OCI-LY1 (cell line): ENCODE data around the gene VIPR2.
"Not testable (repeated sequence)": the region's sequence is repeated elsewhere in the genome, so short reads cannot be mapped to it uniquely, and the experiment has no call there.

Source experiments
- H2AFZ ChIP-seq: fragments of 200-600 bp; sonication (generic), shearing (Covaris generic); 2 replicates; pipeline ENCODE4 v1.6.0; 2014; ENCODE audit warnings: antibody characterized with exemption, mild to moderate bottlenecking, low read length
- H3F3A ChIP-seq: fragments of 200-600 bp; sonication (generic), shearing (Covaris generic); 2 replicates; pipeline ENCODE4 v1.6.0; 2014; ENCODE audit warnings: mild to moderate bottlenecking, antibody characterized with exemption, low read length, moderate library complexity; ENCODE audit not compliant: insufficient read depth
- H3K27ac ChIP-seq: fragments of 200-600 bp; sonication (generic); 2 replicates; pipeline ENCODE4 v1.5.1; 2014; ENCODE audit warnings: low read length, mixed run types, mild to moderate bottlenecking, low read depth; ENCODE audit not compliant: poor library complexity, severe bottlenecking
- H3K27me3 ChIP-seq: fragments of 200-600 bp; sonication (generic); 2 replicates; pipeline ENCODE4 v1.6.0; 2014; ENCODE audit warnings: antibody characterized with exemption, mild to moderate bottlenecking, low read length, moderate library complexity; ENCODE audit not compliant: insufficient read depth
- H3K36me3 ChIP-seq: fragments of 200-600 bp; sonication (generic); 2 replicates; pipeline ENCODE4 v1.6.1; 2014; ENCODE audit warnings: mild to moderate bottlenecking, antibody characterized with exemption, low read length, moderate library complexity, mixed read lengths; ENCODE audit not compliant: insufficient read depth
- H3K4me1 ChIP-seq: fragments of 200-600 bp; sonication (generic); 2 replicates; pipeline ENCODE4 v1.5.1; 2014; ENCODE audit warnings: mild to moderate bottlenecking, low read length, moderate library complexity; ENCODE audit not compliant: insufficient read depth, severe bottlenecking
- H3K4me2 ChIP-seq: fragments of 200-600 bp; sonication (generic), shearing (Covaris generic); 2 replicates; pipeline ENCODE4 v1.6.1; 2014; ENCODE audit warnings: low read length
- H3K4me3 ChIP-seq: fragments of 200-600 bp; sonication (generic); 2 replicates; pipeline ENCODE4 v1.5.1; 2014; ENCODE audit warnings: low read length, low read depth, mild to moderate bottlenecking, mixed read lengths; ENCODE audit not compliant: poor library complexity, severe bottlenecking
- H3K79me2 ChIP-seq: fragments of 200-600 bp; shearing (Covaris generic); 2 replicates; pipeline ENCODE4 v1.6.1; 2016; ENCODE audit warnings: mixed run types, low read length, mixed read lengths; ENCODE audit not compliant: insufficient read depth
- H3K9ac ChIP-seq: fragments of 200-600 bp; sonication (generic), shearing (Covaris generic); 2 replicates; pipeline ENCODE4 v1.6.1; 2014; ENCODE audit warnings: mild to moderate bottlenecking, low read length, mixed read lengths
- H3K9me2 ChIP-seq: fragments of 200-600 bp; sonication (generic), shearing (Covaris generic); 2 replicates; pipeline ENCODE4 v1.6.1; 2014; ENCODE audit warnings: low read depth, mild to moderate bottlenecking, low read length, mixed read lengths
- H3K9me3 ChIP-seq: fragments of 200-600 bp; shearing (Covaris generic); 2 replicates; pipeline ENCODE4 v1.6.1; 2014; ENCODE audit warnings: low read length, mixed read lengths
- H4K20me1 ChIP-seq: fragments of 200-600 bp; sonication (generic), shearing (Covaris generic); 2 replicates; pipeline ENCODE4 v1.6.0; 2016; ENCODE audit warnings: mild to moderate bottlenecking, low read length; ENCODE audit not compliant: insufficient read depth
- EZH2 ChIP-seq: fragments of 200-600 bp; sonication (generic), shearing (Covaris generic); IDR thresholded peaks from 2 replicates; pipeline ENCODE4 v1.8.0; 2017; ENCODE audit warnings: borderline replicate concordance, mixed run types, mild to moderate bottlenecking, antibody characterized with exemption, low read length, moderate library complexity, mixed read lengths
- TF ChIP-seq, protein P1 (sequence below): fragments of 200-600 bp; sonication (generic), shearing (Covaris generic); IDR thresholded peaks from 2 replicates; pipeline ENCODE4 v1.5.1; 2017; ENCODE audit warnings: mild to moderate bottlenecking, antibody characterized with exemption, low read length, moderate library complexity, mixed read lengths

The VIPR2 gene

DNA sequence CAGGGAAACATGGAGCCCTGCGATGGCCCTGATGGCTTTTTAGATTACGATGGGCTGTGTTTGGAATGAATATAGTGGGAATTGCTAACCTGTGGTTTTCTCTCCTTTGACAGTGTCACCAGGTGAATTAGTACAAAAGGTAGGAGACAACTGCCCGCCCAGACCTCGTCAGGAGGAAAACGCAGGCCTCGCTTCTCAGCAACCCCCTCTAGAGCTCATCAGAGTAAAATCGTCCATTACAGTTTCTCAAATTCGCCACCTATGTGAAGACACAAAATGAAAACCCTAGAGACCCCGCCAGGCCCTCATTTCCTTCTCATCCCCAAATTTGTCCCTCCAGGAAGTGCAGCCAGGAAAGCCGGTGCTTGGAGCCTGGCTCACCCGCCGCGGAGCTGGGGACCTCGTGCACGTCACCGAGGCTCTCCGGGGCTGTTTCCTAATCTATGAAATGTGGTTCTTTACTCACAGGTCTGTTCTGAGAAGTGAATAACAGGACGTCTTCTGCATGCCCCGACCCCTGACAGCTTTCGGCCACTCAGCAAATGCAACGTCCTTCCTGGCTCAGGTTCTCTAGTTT, 143.7 kb downstream of the VIPR2 start:
- Histone ChIP-seq H3K9me2 (no peaks in the 10 kb centered on the region), H3K27ac (no peak overlapping the region), H3K27me3 (no peaks in the 10 kb centered on the region), H3K4me2 (no peak overlapping the region), H3K4me3 (no peak overlapping the region), H2AFZ (no peak overlapping the region), H3K36me3 (no peaks in the 10 kb centered on the region), H3K9ac (no peak overlapping the region), H3F3A (no peaks in the 10 kb centered on the region), H3K4me1 (no peaks in the 10 kb centered on the region), H4K20me1 (no peaks in the 10 kb centered on the region), H3K9me3 (no peaks in the 10 kb centered on the region), H3K79me2 (no peaks in the 10 kb centered on the region)
- TF ChIP-seq EZH2: no peak
- TF ChIP-seq, protein P1, sequence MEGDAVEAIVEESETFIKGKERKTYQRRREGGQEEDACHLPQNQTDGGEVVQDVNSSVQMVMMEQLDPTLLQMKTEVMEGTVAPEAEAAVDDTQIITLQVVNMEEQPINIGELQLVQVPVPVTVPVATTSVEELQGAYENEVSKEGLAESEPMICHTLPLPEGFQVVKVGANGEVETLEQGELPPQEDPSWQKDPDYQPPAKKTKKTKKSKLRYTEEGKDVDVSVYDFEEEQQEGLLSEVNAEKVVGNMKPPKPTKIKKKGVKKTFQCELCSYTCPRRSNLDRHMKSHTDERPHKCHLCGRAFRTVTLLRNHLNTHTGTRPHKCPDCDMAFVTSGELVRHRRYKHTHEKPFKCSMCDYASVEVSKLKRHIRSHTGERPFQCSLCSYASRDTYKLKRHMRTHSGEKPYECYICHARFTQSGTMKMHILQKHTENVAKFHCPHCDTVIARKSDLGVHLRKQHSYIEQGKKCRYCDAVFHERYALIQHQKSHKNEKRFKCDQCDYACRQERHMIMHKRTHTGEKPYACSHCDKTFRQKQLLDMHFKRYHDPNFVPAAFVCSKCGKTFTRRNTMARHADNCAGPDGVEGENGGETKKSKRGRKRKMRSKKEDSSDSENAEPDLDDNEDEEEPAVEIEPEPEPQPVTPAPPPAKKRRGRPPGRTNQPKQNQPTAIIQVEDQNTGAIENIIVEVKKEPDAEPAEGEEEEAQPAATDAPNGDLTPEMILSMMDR: peak; percentile 28; the same call in 1 of the 2 replicates

DNA sequence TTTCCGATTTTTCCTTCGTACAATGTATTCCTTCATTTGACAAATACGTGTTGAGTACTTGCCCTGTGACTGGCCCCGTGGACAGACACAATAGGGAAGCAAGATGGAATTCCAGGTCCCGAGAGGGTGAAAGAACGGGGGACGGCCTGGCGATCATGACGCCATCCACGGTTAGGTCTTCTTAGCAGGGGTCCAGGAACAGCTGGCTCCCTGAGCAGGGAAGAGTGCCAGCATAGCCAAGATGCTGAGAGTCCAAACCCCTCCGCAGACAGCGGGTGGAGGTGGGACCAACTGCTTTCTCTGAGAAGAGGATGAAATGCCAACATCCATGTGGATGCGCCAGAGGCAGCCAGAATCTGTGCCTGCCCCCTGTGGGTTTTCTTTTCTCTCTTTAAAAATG, 144.6 kb downstream of the VIPR2 start:
- H3K9me3 ChIP-seq: no peaks in the 10 kb centered on the region
- H3K9me2 ChIP-seq: no peaks in the 10 kb centered on the region
- H3K27me3 ChIP-seq: no peaks in the 10 kb centered on the region
- H3K4me2 ChIP-seq: no peak overlapping the region
- no peak overlapping the region for H3K4me3 ChIP-seq
- no peaks in the 10 kb centered on the region for H3K36me3 ChIP-seq
- H3F3A ChIP-seq: no peaks in the 10 kb centered on the region
- H2AFZ ChIP-seq: no peak overlapping the region
- H4K20me1 ChIP-seq: no peaks in the 10 kb centered on the region
- no peak overlapping the region for H3K27ac ChIP-seq
- no peaks in the 10 kb centered on the region for H3K4me1 ChIP-seq
- H3K9ac ChIP-seq: no peak overlapping the region
- H3K79me2 ChIP-seq: no peaks in the 10 kb centered on the region
- TF ChIP-seq, protein P1: no peak
- TF ChIP-seq EZH2: no peak

DNA sequence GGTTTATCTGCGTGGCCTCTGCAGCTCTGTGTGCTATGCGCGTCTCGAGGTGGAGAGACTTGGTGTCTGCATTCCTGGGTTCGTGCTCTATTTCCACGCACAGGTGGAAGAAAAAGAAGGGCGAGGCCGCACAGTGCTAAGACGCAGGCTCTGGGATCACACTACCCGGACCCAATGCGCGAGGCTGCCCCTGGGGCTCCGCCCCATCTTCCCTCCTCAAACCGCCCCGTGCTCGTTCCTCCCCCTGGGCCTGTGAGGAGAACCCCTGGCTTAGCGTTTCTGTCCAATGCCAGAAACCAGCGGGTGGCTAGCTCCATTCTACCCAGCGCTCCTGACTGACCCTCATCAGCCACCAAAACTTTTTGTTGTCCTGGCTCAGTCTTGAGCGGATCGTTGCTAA, 145.2 kb downstream of the VIPR2 start:
- Histone ChIP-seq H3K4me3 (no peak overlapping the region), H3K79me2 (no peaks in the 10 kb centered on the region), H3K36me3 (no peaks in the 10 kb centered on the region), H3K27me3 (no peaks in the 10 kb centered on the region), H3K9me3 (no peaks in the 10 kb centered on the region), H3K4me2 (no peak overlapping the region), H3K27ac (no peak overlapping the region), H2AFZ (no peak overlapping the region), H4K20me1 (no peaks in the 10 kb centered on the region), H3K9ac (no peak overlapping the region), H3K4me1 (no peaks in the 10 kb centered on the region), H3K9me2 (no peaks in the 10 kb centered on the region), H3F3A (no peaks in the 10 kb centered on the region)
- no peak for TF ChIP-seq EZH2
- TF ChIP-seq, protein P1: no peak

DNA sequence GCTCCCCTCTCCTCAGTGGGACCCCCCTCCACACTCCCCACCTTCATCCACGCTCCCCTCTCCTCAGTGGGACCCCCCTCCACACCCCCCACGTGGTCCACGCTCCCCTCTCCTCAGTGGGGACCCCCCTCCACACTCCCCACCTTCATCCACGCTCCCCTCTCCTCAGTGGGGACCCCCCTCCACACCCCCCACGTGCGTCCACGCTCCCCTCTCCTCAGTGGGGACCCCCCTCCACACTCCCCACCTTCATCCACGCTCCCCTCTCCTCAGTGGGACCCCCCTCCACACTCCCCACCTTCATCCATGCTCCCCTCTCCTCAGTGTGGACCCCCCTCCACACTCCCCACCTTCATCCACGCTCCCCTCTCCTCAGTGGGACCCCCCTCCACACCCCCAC, 146.4 kb downstream of the VIPR2 start:
- not testable (repeated sequence) for H3K9me2 ChIP-seq, H3K4me3 ChIP-seq, H3K4me1 ChIP-seq, H3K79me2 ChIP-seq, H2AFZ ChIP-seq, H3K9ac ChIP-seq, H4K20me1 ChIP-seq, H3K36me3 ChIP-seq, H3K4me2 ChIP-seq, H3K27ac ChIP-seq, H3K27me3 ChIP-seq, H3K9me3 ChIP-seq, H3F3A ChIP-seq
